HTR-8/SVneo (cell line): Measurements from ENCODE around the gene NPR1.

Source experiments
- DNase-seq: peaks from one replicate; pipeline ENCODE4 v3.0.0; 2011; ENCODE audit warnings: low spot score, mixed read lengths; ENCODE audit not compliant: insufficient read length
- FAIRE-seq: peaks from 2 replicates; lab custom pipeline; 2011; peaks lifted over from hg19 to GRCh38; lab: Jason Lieb, UNC

Gene NPR1

GRCh38 chr1:153677718-153678518, 570 bp upstream of the NPR1 start:
- FAIRE-seq (peak; percentile 55), DNase-seq (peak; percentile 39)

GRCh38 chr1:153679337-153680119, 1.0 kb downstream of the NPR1 start:
- no peak for FAIRE-seq
- no peak for DNase-seq

GRCh38 chr1:153680120-153680403, 1.6 kb downstream of the NPR1 start:
- DNase-seq (no peak), FAIRE-seq (no peak)

- DNase-seq (no peak), FAIRE-seq (no peak)
Observed at GRCh38 chr1:153682730-153683129, 4.2 kb downstream of the NPR1 start.

- no peak for DNase-seq
- no peak for FAIRE-seq
Observed at GRCh38 chr1:153683854-153684253, 5.4 kb downstream of the NPR1 start.

- DNase-seq (no peak), FAIRE-seq (no peak)
Observed at GRCh38 chr1:153684892-153685291, 6.4 kb downstream of the NPR1 start.

- DNase-seq: no peak
- no peak for FAIRE-seq
Observed at GRCh38 chr1:153685544-153686340, 7.3 kb downstream of the NPR1 start.

GRCh38 chr1:153687346-153688125, 9.0 kb downstream of the NPR1 start:
- DNase-seq (no peak), FAIRE-seq (no peak)

- FAIRE-seq: no peak
Observed at GRCh38 chr1:153688276-153688675, 9.8 kb downstream of the NPR1 start.

GRCh38 chr1:153688736-153689328, 10.3 kb downstream of the NPR1 start:
- DNase-seq: no peak
- no peak for FAIRE-seq

More at GRCh38 chr1:153688276-153688675, 9.8 kb downstream of the NPR1 start:
- no peak for DNase-seq

GRCh38 chr1:153693466-153693865, 15.0 kb downstream of the NPR1 start:
- DNase-seq (no peak), FAIRE-seq (no peak)

GRCh38 chr1:153696741-153697140, 18.3 kb downstream of the NPR1 start:
- FAIRE-seq (no peak), DNase-seq (no peak)

- peak; percentile 88 for DNase-seq
- FAIRE-seq: peak; percentile 26
Observed at GRCh38 chr1:153697191-153698019, 18.9 kb downstream of the NPR1 start.

- DNase-seq (no peak), FAIRE-seq (no peak)
Observed at GRCh38 chr1:153698020-153698922, 19.8 kb downstream of the NPR1 start.

- FAIRE-seq (no peak), DNase-seq (peak; percentile 43)
Observed at GRCh38 chr1:153698923-153699714, 20.6 kb downstream of the NPR1 start.

GRCh38 chr1:153699768-153700167, 21.3 kb downstream of the NPR1 start:
- DNase-seq (no peak), FAIRE-seq (no peak)

GRCh38 chr1:153705484-153705883, 27.0 kb downstream of the NPR1 start:
- FAIRE-seq (no peak), DNase-seq (no peak)
